ENCODE results near the gene ZFP62. TPM values are rescaled to one million over a fixed set of nuclear protein-coding genes. Genes with fewer than 3 reads are reported as not detected.

The ZFP62 gene
- total and polyA plus RNA-seq, 2 of the 8 experiments (the other 6 are each of a cell fraction or from before 2014, with no cell fraction given) = 9.3 to 38.5 TPM

GRCh38 chr5:180848265-180848664 lies 12.8 kb downstream of the ZFP62 start:
- Histone ChIP-seq H3K4ac (replicated peaks; ENCODE audit: insufficient read length, low read depth, low read length) (no peak overlapping the region), H3K23ac (ENCODE audit: insufficient read length) (no peak overlapping the region), H4K5ac (ENCODE audit: insufficient read length, low read depth, low read length) (no peak overlapping the region), H3K9ac (replicated peaks in 1 of 4; ENCODE audit: extremely low read depth in 1 of 4, low read depth in 3 of 4, low read length in 3 of 4) (no peak overlapping the region), H2AFZ (ENCODE audit: low read length) (no peak overlapping the region), H2BK12ac (ENCODE audit: low read depth, low read length) (no peak overlapping the region), H3K14ac (ENCODE audit: insufficient read length) (no peak overlapping the region), H3K79me2 (ENCODE audit: control insufficient read depth in 1 of 2, insufficient read depth in 2 of 2, low read length in 2 of 2) (no peaks in the 10 kb centered on the region; a peak in 1 of 4 replicates), H3K79me1 (ENCODE audit: low read depth, low read length) (no peaks in the 10 kb centered on the region), H3K4me1 (replicated peaks in 1 of 4; ENCODE audit: control insufficient read depth in 3 of 4, insufficient read depth in 4 of 4, low read length in 3 of 4) (peaks cover 0 to 7% (median 2%) of the 10 kb centered on the region in 4 experiments; a peak in 1 of 7 replicates), H3K27me3 (replicated peaks in 1 of 4; ENCODE audit: control insufficient read depth in 3 of 4, extremely low read depth in 1 of 4, insufficient read depth in 3 of 4, low read length in 3 of 4) (no peaks in the 10 kb centered on the region), H2BK20ac (ENCODE audit: low read length) (no peak overlapping the region), H3K36me3 (ENCODE audit: control insufficient read depth in 2 of 4, insufficient read depth in 4 of 4, low read length in 3 of 4) (peaks cover 25 to 79% (median 36%) of the 10 kb centered on the region in 4 experiments), H4K91ac (replicated peaks; ENCODE audit: insufficient read length, low read length) (no peak overlapping the region), H2BK120ac (replicated peaks; ENCODE audit: low read depth, low read length) (no peak overlapping the region), H3K4me2 (ENCODE audit: insufficient read depth in 1 of 2, low read depth in 2 of 2, low read length in 2 of 2) (no peak overlapping the region), H3K9me3 (ENCODE audit: insufficient read depth in 2 of 2, low read depth in 1 of 2, low read length in 1 of 2) (peaks cover 69 to 78% of the 10 kb centered on the region in 2 experiments), H4K20me1 (replicated peaks in 1 of 2; ENCODE audit: control insufficient read depth in 1 of 2, insufficient read depth in 2 of 2, low read length in 2 of 2) (peaks cover 0 to 3% of the 10 kb centered on the region in 2 experiments), H2BK5ac (ENCODE audit: low read depth, low read length) (no peak overlapping the region), H3K4me3 (ENCODE audit: extremely low read depth in 1 of 4, insufficient read depth in 2 of 4, low read depth in 3 of 4, low read length in 4 of 4) (no peak overlapping the region; a peak in 1 of 8 replicates), H3K23me2 (ENCODE audit: low read depth, low read length) (no peaks in the 10 kb centered on the region), H3K18ac (ENCODE audit: extremely low read depth, low read length) (no peak overlapping the region), H3K56ac (replicated peaks; ENCODE audit: insufficient read length, low read depth, low read length) (no peak overlapping the region), H2AK5ac (ENCODE audit: low read depth, low read length) (no peak overlapping the region), H4K8ac (ENCODE audit: extremely low read depth, insufficient read depth, low read length) (no peak overlapping the region), H2BK15ac (ENCODE audit: low read length) (no peak overlapping the region), H3K27ac (ENCODE audit: low read depth, low read length) (no peak overlapping the region)
- 94% methylated on average over 1 of the region's 1 CpG; no CpG with 5 or more reads in 1 of the 2 experiments for WGBS, 2 experiments (ENCODE audit: extremely low coverage in 1 of 2, insufficient coverage in 1 of 2, insufficient read length in 1 of 2, insufficient replicate concordance in 2 of 2, low coverage in 1 of 2, low lambda C conversion rate in 2 of 2, missing lambda C conversion rate in 1 of 2)
- CTCF ChIA-PET (ENCODE audit: partially characterized antibody) = interaction anchor here (1.7 to 1.8 kb wide), 3 partner anchors 9 to 16 kb away, joined by 4 to 5 read pairs (median 4); no protein-coding TSS in a partner anchor
- FAIRE-seq = no peak
- POLR2A ChIA-PET (ENCODE audit: partially characterized antibody) = interaction anchor here (1.9 to 2.1 kb wide), 2 partner anchors 9 to 11 kb away, joined by 7 read pairs; no protein-coding TSS in a partner anchor
- DNase-seq (ENCODE audit: low read depth in 1 of 2, low spot score in 2 of 2) = no peak
- TF ChIP-seq SP1 (IDR thresholded peaks at IDR 0.05; ENCODE audit: low read depth, low read length) = no peak
- no peak for TF ChIP-seq RFX5 (IDR thresholded peaks at IDR 0.05; ENCODE audit: borderline replicate concordance, low read depth, low read length)
- TF ChIP-seq YY1 (IDR thresholded peaks at IDR 0.05; ENCODE audit: low read depth, low read length) = no peak
- no peak for TF ChIP-seq TEAD4 (IDR thresholded peaks at IDR 0.05; ENCODE audit: low read depth, low read length)
- no peak for TF ChIP-seq CBX5 (IDR thresholded peaks at IDR 0.05; ENCODE audit: low read depth, low read length)
- TF ChIP-seq, protein P1, sequence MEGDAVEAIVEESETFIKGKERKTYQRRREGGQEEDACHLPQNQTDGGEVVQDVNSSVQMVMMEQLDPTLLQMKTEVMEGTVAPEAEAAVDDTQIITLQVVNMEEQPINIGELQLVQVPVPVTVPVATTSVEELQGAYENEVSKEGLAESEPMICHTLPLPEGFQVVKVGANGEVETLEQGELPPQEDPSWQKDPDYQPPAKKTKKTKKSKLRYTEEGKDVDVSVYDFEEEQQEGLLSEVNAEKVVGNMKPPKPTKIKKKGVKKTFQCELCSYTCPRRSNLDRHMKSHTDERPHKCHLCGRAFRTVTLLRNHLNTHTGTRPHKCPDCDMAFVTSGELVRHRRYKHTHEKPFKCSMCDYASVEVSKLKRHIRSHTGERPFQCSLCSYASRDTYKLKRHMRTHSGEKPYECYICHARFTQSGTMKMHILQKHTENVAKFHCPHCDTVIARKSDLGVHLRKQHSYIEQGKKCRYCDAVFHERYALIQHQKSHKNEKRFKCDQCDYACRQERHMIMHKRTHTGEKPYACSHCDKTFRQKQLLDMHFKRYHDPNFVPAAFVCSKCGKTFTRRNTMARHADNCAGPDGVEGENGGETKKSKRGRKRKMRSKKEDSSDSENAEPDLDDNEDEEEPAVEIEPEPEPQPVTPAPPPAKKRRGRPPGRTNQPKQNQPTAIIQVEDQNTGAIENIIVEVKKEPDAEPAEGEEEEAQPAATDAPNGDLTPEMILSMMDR (IDR thresholded peaks at IDR 0.05; ENCODE audit: control extremely low read depth in 1 of 3, insufficient read depth in 1 of 3, low read depth in 1 of 3, low read length in 3 of 3) = no peak
- TF ChIP-seq USF2 (IDR thresholded peaks at IDR 0.05; ENCODE audit: low read length) = no peak
- no peak for TF ChIP-seq CTBP2 (IDR thresholded peaks at IDR 0.05; ENCODE audit: borderline replicate concordance, insufficient read depth, insufficient read length, low read length)
- no peak for TF ChIP-seq TCF12 (IDR thresholded peaks at IDR 0.05; ENCODE audit: low read depth, low read length)
- TF ChIP-seq CREB1 (IDR thresholded peaks at IDR 0.05) = no peak
- TF ChIP-seq KDM4A (IDR thresholded peaks at IDR 0.05; ENCODE audit: low read depth, low read length, severe bottlenecking) = no peak

Measured in H1 (cell line).